ENCODE data around the gene MRPS6.

DNA sequence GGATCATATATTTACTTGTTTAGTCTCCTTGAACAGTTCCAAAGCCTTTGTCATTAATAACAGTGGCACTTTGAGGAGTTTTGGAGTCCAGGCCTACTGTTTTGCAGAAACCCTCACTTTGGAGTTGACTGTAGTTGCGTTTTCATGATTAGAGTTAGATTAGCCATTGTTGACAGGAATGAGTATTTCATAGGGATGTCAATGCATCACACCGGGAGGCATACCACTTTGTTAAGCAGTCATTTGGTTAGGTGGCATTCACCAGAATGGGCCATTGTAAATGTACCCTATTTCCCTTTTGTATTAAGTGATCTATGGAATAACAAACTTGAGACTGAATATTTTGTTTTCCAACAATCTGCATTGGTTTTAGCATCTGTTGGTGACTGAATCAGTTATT, 11.8 kb downstream of the MRPS6 start:
- TF ChIP-seq EZH2 (IDR thresholded peaks at IDR 0.05; ENCODE audit: insufficient read depth, poor library complexity, severe bottlenecking) (no peak), EZH2phosphoT487 (IDR thresholded peaks at IDR 0.05; ENCODE audit: insufficient read depth, low read depth) (no peak)
